HUES48 (cell line): ENCODE data around the gene UBR3.
"Not testable (repeated sequence)": the region's sequence is repeated elsewhere in the genome, so short reads cannot be mapped to it uniquely, and the experiment has no call there.

Source experiments
- H3K27ac ChIP-seq: one replicate; pipeline ENCODE4 v1.7.0; 2013; ENCODE audit warnings: low read depth, low read length, inconsistent platforms
- H3K27me3 ChIP-seq: 2 replicates; pipeline ENCODE4 v1.6.1; 2013; ENCODE audit warnings: mild to moderate bottlenecking, low read length; ENCODE audit not compliant: control insufficient read depth, insufficient read depth
- H3K36me3 ChIP-seq: 2 replicates; pipeline ENCODE4 v1.6.1; 2013; ENCODE audit warnings: low read length; ENCODE audit not compliant: control insufficient read depth, insufficient read depth
- H3K4me1 ChIP-seq: 2 replicates; pipeline ENCODE4 v1.6.1; 2013; ENCODE audit warnings: mild to moderate bottlenecking, low read length; ENCODE audit not compliant: control insufficient read depth, insufficient read depth
- H3K4me3 ChIP-seq: 2 replicates; pipeline ENCODE4 v1.5.1; 2013; ENCODE audit warnings: mild to moderate bottlenecking, low read depth, low read length
- H3K9ac ChIP-seq: 2 replicates; pipeline ENCODE4 v1.6.1; 2013; ENCODE audit warnings: mild to moderate bottlenecking, low read depth, low read length, moderate library complexity
- H3K9me3 ChIP-seq: 2 replicates; pipeline ENCODE4 v1.6.1; 2013; ENCODE audit warnings: low read length; ENCODE audit not compliant: control insufficient read depth, insufficient read depth

Gene UBR3

DNA sequence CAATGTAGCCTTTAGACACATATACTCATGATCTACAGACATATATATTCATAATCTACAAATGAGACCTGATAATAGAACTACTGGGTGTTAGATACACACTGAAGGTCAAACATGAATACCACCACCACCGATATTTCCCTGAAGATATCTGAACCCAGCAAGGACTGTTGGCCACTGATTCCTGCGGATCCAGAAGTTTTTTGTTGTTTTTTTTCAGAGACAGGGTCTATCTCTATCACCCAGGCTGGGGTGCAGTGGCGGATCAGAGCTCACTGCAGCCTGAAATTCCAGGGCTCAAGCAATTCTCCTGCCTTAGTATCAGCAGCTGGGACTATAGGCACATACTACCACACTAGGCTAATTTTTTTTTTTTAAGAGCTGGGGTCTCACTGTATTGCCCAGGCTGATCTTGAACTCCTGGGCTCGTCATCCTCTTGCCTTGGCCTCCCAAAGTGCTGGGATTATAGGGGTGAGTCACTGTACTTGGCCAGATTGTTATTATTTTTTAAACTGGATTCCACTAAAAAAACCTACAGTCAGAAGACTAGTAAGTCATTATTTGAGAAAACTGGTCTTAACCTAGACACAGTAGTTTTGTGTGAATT lies 4.4 kb upstream of the UBR3 start:
- H3K27ac ChIP-seq, result no peak overlapping the region
- peaks cover 35% of the 10 kb centered on the region for H3K36me3 ChIP-seq
- H3K4me3 ChIP-seq, result no peak overlapping the region
- peaks cover 2% of the 10 kb centered on the region; the same call in 1 of the 2 replicates for H3K27me3 ChIP-seq
- H3K4me1 ChIP-seq, result 0 out of 2 replicates have a peak, but pooled peaks cover 3% of the 10 kb centered on the region
- H3K9me3 ChIP-seq, result no peaks in the 10 kb centered on the region
- H3K9ac ChIP-seq, result no peak overlapping the region

DNA sequence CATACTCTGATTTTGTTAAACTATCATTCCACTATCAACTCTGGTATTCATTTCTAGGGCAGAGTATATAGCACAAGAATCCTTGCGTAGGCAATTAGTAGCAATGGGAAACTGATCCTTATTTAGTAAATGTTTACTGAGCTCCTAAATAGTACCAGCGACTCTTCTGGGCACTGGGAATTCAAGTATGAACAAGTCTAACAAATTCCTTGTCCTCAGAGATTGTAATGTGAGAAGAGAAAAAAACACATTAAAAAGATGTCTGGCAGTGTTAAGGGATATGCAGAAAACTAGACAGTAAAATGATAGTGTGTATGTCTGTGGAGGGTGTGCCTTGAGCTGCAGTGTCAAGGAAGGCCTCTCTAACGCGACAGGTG lies 3.3 kb upstream of the UBR3 start:
- peak overlapping the region; percentile 79 for H3K4me3 ChIP-seq
- H3K4me1 ChIP-seq, result peaks cover 9% of the 10 kb centered on the region
- H3K36me3 ChIP-seq, result peaks cover 24% of the 10 kb centered on the region
- H3K27me3 ChIP-seq, result peaks cover 2% of the 10 kb centered on the region; the same call in 1 of the 2 replicates
- H3K9ac ChIP-seq, result peak overlapping the region; percentile 74
- no peaks in the 10 kb centered on the region for H3K9me3 ChIP-seq
- H3K27ac ChIP-seq, result peak overlapping the region; percentile 67

GRCh38 chr2:169824373-169825333 lies 2.6 kb upstream of the UBR3 start, which contains the start of gene METTL5:
Gene METTL5, minus strand, starts transcription at chr2:169824905. Its CDS starts 308 bp downstream, at chr2:169824597.
- no peaks in the 10 kb centered on the region for H3K9me3 ChIP-seq
- H3K27me3 ChIP-seq, result peaks cover 2% of the 10 kb centered on the region; the same call in 1 of the 2 replicates
- peak within 1 kb of the TSS; percentile 79 for H3K4me3 ChIP-seq
- H3K4me1 ChIP-seq, result peaks cover 11% of the 10 kb centered on the region
- H3K27ac ChIP-seq, result peak within 1 kb of the TSS; percentile 67
- H3K36me3 ChIP-seq, result peaks cover 19% of the 10 kb centered on the region
- peak within 1 kb of the TSS; percentile 74 for H3K9ac ChIP-seq

- no peaks in the 10 kb centered on the region for H3K9me3 ChIP-seq
- no peak overlapping the region for H3K27ac ChIP-seq
- 0 out of 2 replicates have a peak, but pooled peaks cover 2% of the 10 kb centered on the region for H3K36me3 ChIP-seq
- H3K4me1 ChIP-seq, result peaks cover 11% of the 10 kb centered on the region
- H3K27me3 ChIP-seq, result peaks cover 2% of the 10 kb centered on the region; the same call in 1 of the 2 replicates
- H3K9ac ChIP-seq, result no peak overlapping the region
- peak overlapping the region; percentile 88 for H3K4me3 ChIP-seq
Measured at GRCh38 chr2:169828141-169828811, 1.0 kb downstream of the UBR3 start.

GRCh38 chr2:169834401-169834800 lies 7.1 kb downstream of the UBR3 start:
- H3K4me3 ChIP-seq, result no peak overlapping the region
- no peak overlapping the region for H3K27ac ChIP-seq
- H3K27me3 ChIP-seq, result no peaks in the 10 kb centered on the region
- H3K9ac ChIP-seq, result no peak overlapping the region
- 0 out of 2 replicates have a peak, but pooled peaks cover 2% of the 10 kb centered on the region for H3K36me3 ChIP-seq
- no peaks in the 10 kb centered on the region for H3K4me1 ChIP-seq
- H3K9me3 ChIP-seq, result no peaks in the 10 kb centered on the region

DNA sequence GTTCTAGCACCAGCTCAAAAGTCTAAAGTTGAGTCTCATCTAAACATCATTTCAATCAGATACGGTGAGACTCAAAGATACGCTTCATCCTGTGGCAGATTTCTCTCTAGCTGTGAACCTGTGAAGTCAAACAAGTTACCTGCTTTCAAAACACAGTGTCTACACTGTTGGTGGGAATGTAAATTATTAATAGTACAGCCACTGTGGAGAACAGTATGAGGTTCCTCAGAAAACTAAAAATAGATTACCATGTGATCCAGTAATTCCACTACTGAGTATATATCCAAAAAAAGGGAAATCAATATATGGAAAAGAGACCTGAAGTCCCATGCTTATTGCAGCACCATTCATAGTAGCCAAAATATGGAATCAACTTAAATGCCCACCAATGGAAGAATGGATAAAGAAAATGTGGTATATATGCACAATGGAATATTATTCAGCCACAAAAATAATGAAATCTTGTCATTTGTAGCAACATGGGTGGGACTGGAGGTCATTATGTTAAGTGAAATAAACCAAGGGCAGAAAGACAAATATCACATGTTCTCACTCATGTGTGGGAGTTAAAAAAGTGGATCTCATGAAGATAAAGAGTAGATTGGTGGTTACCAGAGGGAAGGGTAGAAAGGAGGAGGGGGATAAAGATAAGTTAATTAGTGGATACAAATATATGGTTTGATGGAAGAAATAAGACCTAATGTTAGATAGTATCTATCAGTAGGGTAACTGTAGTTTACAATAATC lies 11.7 kb downstream of the UBR3 start:
- Histone ChIP-seq H3K27me3 (no peaks in the 10 kb centered on the region), H3K9ac (no peak overlapping the region), H3K9me3 (no peaks in the 10 kb centered on the region), H3K36me3 (no peaks in the 10 kb centered on the region), H3K27ac (no peak overlapping the region), H3K4me3 (no peak overlapping the region), H3K4me1 (no peaks in the 10 kb centered on the region)

DNA sequence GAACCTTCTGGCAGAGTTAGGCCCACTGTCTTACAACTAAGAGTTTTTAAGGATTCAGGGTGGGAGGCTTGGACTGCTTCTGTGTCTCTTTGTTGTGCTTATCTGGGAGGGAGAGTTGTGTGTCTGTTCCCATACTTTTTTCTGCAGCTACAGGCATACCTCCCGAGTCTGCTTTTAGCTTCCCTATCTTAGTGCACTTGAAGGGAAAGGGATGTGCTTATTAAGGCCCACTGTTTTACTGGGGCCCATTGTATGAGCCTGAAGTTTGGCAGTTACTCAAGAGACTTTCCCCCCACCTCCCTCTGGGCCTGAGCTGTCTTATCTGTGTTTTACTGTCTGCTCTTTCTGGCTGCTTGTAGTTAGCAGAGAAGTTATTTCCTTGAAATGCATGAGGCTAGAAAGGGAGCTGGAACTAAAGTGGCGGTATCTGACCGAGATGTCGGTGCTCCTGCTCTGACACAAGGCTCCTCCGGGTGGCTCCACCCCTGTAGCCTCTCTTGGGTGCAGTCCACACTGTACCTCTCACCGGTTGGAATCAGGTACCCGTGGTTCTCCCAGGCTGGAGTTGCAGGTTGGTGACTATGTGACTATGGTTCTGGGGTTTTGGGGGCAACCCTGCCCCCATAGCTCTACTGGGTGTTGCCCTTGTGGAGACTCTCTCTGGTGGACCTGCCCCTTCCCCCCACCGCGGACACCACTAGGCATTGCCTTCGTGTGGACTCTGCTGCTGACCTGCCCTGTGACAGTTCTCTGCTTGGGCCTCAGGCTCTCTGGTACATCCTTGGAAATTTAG lies 12.9 kb downstream of the UBR3 start:
- Histone ChIP-seq H3K27me3 (no peaks in the 10 kb centered on the region), H3K9ac (no peak overlapping the region), H3K9me3 (no peaks in the 10 kb centered on the region), H3K4me3 (no peak overlapping the region), H3K36me3 (no peaks in the 10 kb centered on the region), H3K27ac (no peak overlapping the region), H3K4me1 (no peaks in the 10 kb centered on the region)

GRCh38 chr2:169840747-169841142 lies 13.5 kb downstream of the UBR3 start:
- H3K9ac ChIP-seq, result no peak overlapping the region
- H3K36me3 ChIP-seq, result no peaks in the 10 kb centered on the region
- no peak overlapping the region for H3K4me3 ChIP-seq
- H3K27ac ChIP-seq, result no peak overlapping the region
- H3K4me1 ChIP-seq, result no peaks in the 10 kb centered on the region
- H3K27me3 ChIP-seq, result no peaks in the 10 kb centered on the region
- H3K9me3 ChIP-seq, result no peaks in the 10 kb centered on the region

GRCh38 chr2:169841625-169842024 lies 14.4 kb downstream of the UBR3 start:
- not testable (repeated sequence) for H3K27me3 ChIP-seq, H3K4me1 ChIP-seq, H3K9me3 ChIP-seq, H3K4me3 ChIP-seq, H3K9ac ChIP-seq, H3K36me3 ChIP-seq, H3K27ac ChIP-seq

- H3K36me3 ChIP-seq, result no peaks in the 10 kb centered on the region
- no peaks in the 10 kb centered on the region for H3K4me1 ChIP-seq
- no peak overlapping the region for H3K27ac ChIP-seq
- no peaks in the 10 kb centered on the region for H3K9me3 ChIP-seq
- no peak overlapping the region for H3K9ac ChIP-seq
- no peak overlapping the region for H3K4me3 ChIP-seq
- no peaks in the 10 kb centered on the region for H3K27me3 ChIP-seq
Measured at GRCh38 chr2:169845016-169845415, 17.8 kb downstream of the UBR3 start.
